IMR-90 (cell line): ENCODE data around the gene PLAAT1. TPM values are rescaled to one million over a fixed set of nuclear protein-coding genes. Genes with fewer than 3 reads are reported as not detected.

Source experiments
- ATAC-seq: fragments of 200-7000 bp; cut with Tn5 transposase; 2 replicates; pipeline ENCODE4 v1.9.1; 2020; ENCODE audit warnings: low read depth, mild to moderate bottlenecking, moderate library complexity
- BruUV-seq: library from RNA; stranded (reverse); fragments of 400-500 nt; replicated peaks from 2 replicates; lab custom pipeline; 2021; lab: Mats Ljungman, UMichigan
- CTCF ChIA-PET: fragments of 300-600 bp; formaldehyde crosslinking; extraction: SDS; loops from one replicate; lab custom pipeline; 2021; ENCODE audit warnings: antibody characterized with exemption; lab: Yijun Ruan, JAX
- POLR2A ChIA-PET: fragments of 300-600 bp; sonication (Branson Sonifier 250); formaldehyde crosslinking; loops from one replicate; lab custom pipeline; 2022; ENCODE audit warnings: antibody characterized with exemption; ENCODE audit not compliant: unreplicated experiment; lab: Charles Lee
- DNase-seq: peaks from one replicate; pipeline ENCODE4 v3.0.0; 2013
- H2AFZ ChIP-seq: replicated peaks from 2 replicates; pipeline ENCODE3; 2013; ENCODE audit warnings: low read length, mild to moderate bottlenecking; ENCODE audit not compliant: poor library complexity
- H2AK5ac ChIP-seq: 2 replicates; pipeline ENCODE4 v1.6.1; 2013; ENCODE audit warnings: low read depth, low read length, inconsistent platforms
- H2AK9ac ChIP-seq: replicated peaks from 2 replicates; pipeline ENCODE3; 2013; ENCODE audit warnings: mild to moderate bottlenecking, low read depth, low read length, moderate library complexity; ENCODE audit not compliant: poor library complexity
- H2BK120ac ChIP-seq: 2 replicates; pipeline ENCODE4 v1.6.1; 2013; ENCODE audit warnings: low read depth, low read length, inconsistent platforms
- H2BK15ac ChIP-seq: 3 replicates; pipeline ENCODE4 v1.6.1; 2013; ENCODE audit warnings: low read depth, low read length, inconsistent platforms
- H2BK20ac ChIP-seq: 2 replicates; pipeline ENCODE4 v1.6.1; 2013; ENCODE audit warnings: low read depth, mild to moderate bottlenecking, inconsistent platforms, low read length, moderate library complexity
- H2BK5ac ChIP-seq: 2 replicates; pipeline ENCODE4 v1.6.1; 2013; ENCODE audit warnings: mild to moderate bottlenecking, low read depth, low read length, inconsistent platforms; ENCODE audit not compliant: poor library complexity, severe bottlenecking
- H3K14ac ChIP-seq: replicated peaks from 2 replicates; pipeline ENCODE4 v1.6.1; 2013; ENCODE audit warnings: low read depth, low read length, inconsistent platforms
- H3K18ac ChIP-seq: 2 replicates; pipeline ENCODE4 v1.6.1; 2013; ENCODE audit warnings: low read depth, low read length, control low read depth
- H3K23ac ChIP-seq: 2 replicates; pipeline ENCODE4 v1.6.1; 2013; ENCODE audit warnings: low read depth, low read length, inconsistent platforms
- H3K27ac ChIP-seq: 2 replicates; pipeline ENCODE4 v1.5.1; 2013; ENCODE audit warnings: mild to moderate bottlenecking, control low read depth, low read length; ENCODE audit not compliant: insufficient read depth
- H3K27me3 ChIP-seq: 2 replicates; pipeline ENCODE4 v1.6.1; 2013; ENCODE audit warnings: low read length; ENCODE audit not compliant: control insufficient read depth, insufficient read depth
- H3K36me3 ChIP-seq: 2 replicates; pipeline ENCODE4 v1.6.1; 2013; ENCODE audit warnings: low read length, mixed read lengths; ENCODE audit not compliant: control insufficient read depth, insufficient read depth
- H3K4ac ChIP-seq: 2 replicates; pipeline ENCODE4 v1.6.1; 2013; ENCODE audit warnings: low read depth, low read length, inconsistent platforms
- H3K4me1 ChIP-seq: 2 replicates; pipeline ENCODE4 v1.6.1; 2013; ENCODE audit warnings: low read length, mixed read lengths; ENCODE audit not compliant: control insufficient read depth, insufficient read depth
- H3K4me2 ChIP-seq: 2 replicates; pipeline ENCODE4 v1.6.1; 2013; ENCODE audit warnings: low read depth, mild to moderate bottlenecking, control low read depth, low read length, moderate library complexity
- H3K4me3 ChIP-seq: 2 replicates; pipeline ENCODE4 v1.5.1; 2013; ENCODE audit warnings: low read depth, mild to moderate bottlenecking, control low read depth, low read length, moderate library complexity; ENCODE audit not compliant: insufficient read depth
- H3K56ac ChIP-seq: 2 replicates; pipeline ENCODE4 v1.6.1; 2013; ENCODE audit warnings: low read length, inconsistent platforms; ENCODE audit not compliant: insufficient read depth; ENCODE audit errors: extremely low read depth
- H3K79me1 ChIP-seq, 2 experiments: 2 replicates each; pipeline ENCODE4 v1.6.1; 2013; ENCODE audit warnings: low read length in 2 of 2, inconsistent platforms in 1 of 2, low read depth in 1 of 2
- H3K9ac ChIP-seq: 2 replicates; pipeline ENCODE4 v1.6.1; 2013; ENCODE audit warnings: low read depth, low read length, control low read depth
- H3K9me1 ChIP-seq: 2 replicates; pipeline ENCODE4 v1.6.1; 2013; ENCODE audit warnings: low read length, inconsistent platforms; ENCODE audit not compliant: insufficient read depth
- H3K9me3 ChIP-seq: 2 replicates; pipeline ENCODE4 v1.6.1; 2013; ENCODE audit warnings: low read length; ENCODE audit not compliant: control insufficient read depth, insufficient read depth
- H4K20me1 ChIP-seq: 2 replicates; pipeline ENCODE4 v1.6.1; 2013; ENCODE audit warnings: low read length, inconsistent platforms; ENCODE audit not compliant: insufficient read depth
- H4K5ac ChIP-seq: 2 replicates; pipeline ENCODE4 v1.6.1; 2013; ENCODE audit warnings: mild to moderate bottlenecking, low read depth, low read length, control low read depth
- H4K8ac ChIP-seq, 2 experiments: 2 replicates each; pipeline ENCODE4 v1.6.1; 2013; ENCODE audit warnings: low read depth in 2 of 2, low read length in 2 of 2, control low read depth in 1 of 2, inconsistent platforms in 1 of 2
- H4K91ac ChIP-seq: 2 replicates; pipeline ENCODE4 v1.6.1; 2013; ENCODE audit warnings: low read depth, low read length, inconsistent platforms; ENCODE audit not compliant: insufficient read depth
- BHLHE40 ChIP-seq: fragments of 150-350 bp; IDR thresholded peaks from 2 replicates; pipeline ENCODE4 v1.6.1; 2016; ENCODE audit warnings: mild to moderate bottlenecking, low read depth, low read length
- CEBPB ChIP-seq: IDR thresholded peaks from 2 replicates; pipeline ENCODE4 v1.6.1; 2012; ENCODE audit warnings: low read depth, low read length, improper control_type of control experiment
- CHD1 ChIP-seq: IDR thresholded peaks from 2 replicates; pipeline ENCODE4 v1.6.1; 2012; ENCODE audit warnings: low read depth, low read length, improper control_type of control experiment
- CTCF ChIP-seq: conservative IDR thresholded peaks from 2 replicates; pipeline ENCODE4 v1.5.1; 2012; ENCODE audit warnings: mild to moderate bottlenecking, low read depth, low read length, improper control_type of control experiment
- ELK1 ChIP-seq: fragments of 150-350 bp; IDR thresholded peaks from 2 replicates; pipeline ENCODE4 v1.6.1; 2016; ENCODE audit warnings: low read depth, mild to moderate bottlenecking, low read length, moderate library complexity, borderline replicate concordance
- FOS ChIP-seq: fragments of 150-350 bp; IDR thresholded peaks from 2 replicates; pipeline ENCODE4 v1.6.1; 2016; ENCODE audit warnings: low read depth, low read length
- MAFK ChIP-seq: IDR thresholded peaks from 2 replicates; pipeline ENCODE4 v1.6.1; 2012; ENCODE audit warnings: low read depth, low read length, improper control_type of control experiment
- MAZ ChIP-seq: IDR thresholded peaks from 2 replicates; pipeline ENCODE4 v1.6.1; 2012; ENCODE audit warnings: low read depth, mild to moderate bottlenecking, low read length, improper control_type of control experiment, moderate library complexity, borderline replicate concordance
- MXI1 ChIP-seq: IDR thresholded peaks from 2 replicates; pipeline ENCODE4 v1.6.1; 2012; ENCODE audit warnings: low read depth, mild to moderate bottlenecking, low read length, moderate library complexity, borderline replicate concordance
- NFE2L2 ChIP-seq: fragments of 150-350 bp; IDR thresholded peaks from 2 replicates; pipeline ENCODE4 v1.6.1; 2016; ENCODE audit warnings: low read depth, mild to moderate bottlenecking, low read length
- POLR2A ChIP-seq: IDR thresholded peaks from 2 replicates; pipeline ENCODE4 v1.6.1; 2012; ENCODE audit warnings: mild to moderate bottlenecking, low read depth, low read length
- RAD21 ChIP-seq: IDR thresholded peaks from 2 replicates; pipeline ENCODE4 v1.6.1; 2012; ENCODE audit warnings: low read length, improper control_type of control experiment
- RCOR1 ChIP-seq: IDR thresholded peaks from 2 replicates; pipeline ENCODE4 v1.6.1; 2012; ENCODE audit warnings: mild to moderate bottlenecking, low read length, improper control_type of control experiment; ENCODE audit not compliant: insufficient replicate concordance
- RFX5 ChIP-seq: IDR thresholded peaks from 2 replicates; pipeline ENCODE4 v1.8.0; 2012; ENCODE audit warnings: low read depth, mild to moderate bottlenecking, low read length, moderate library complexity
- SMC3 ChIP-seq: fragments of 150-350 bp; IDR thresholded peaks from 2 replicates; pipeline ENCODE4 v1.6.1; 2016; ENCODE audit warnings: low read depth, mild to moderate bottlenecking, antibody characterized with exemption, low read length, moderate library complexity
- USF2 ChIP-seq: fragments of 150-350 bp; IDR thresholded peaks from 2 replicates; pipeline ENCODE4 v1.6.1; 2017; ENCODE audit warnings: mild to moderate bottlenecking, antibody characterized with exemption, low read length, low read depth
- WGBS, 2 experiments: methylation state at CpG; one replicate each; pipeline versions ENCODE4 v1.1.5 to v1.1.7; 2013; ENCODE audit warnings: missing lambda C conversion rate in 2 of 2; ENCODE audit not compliant: insufficient read length in 1 of 2; ENCODE audit errors: extremely low coverage in 2 of 2; 5-methylcytosine and 5-hydroxymethylcytosine counted together
- dilution Hi-C: fragments of 300-500 bp; cut with HindIII; formaldehyde crosslinking; loops from one replicate; pipeline ENCODE4 v1.14.3; 2018; ENCODE audit warnings: low sequenced_read_pairs; ENCODE audit not compliant: unreplicated experiment
- in situ Hi-C: fragments of 300-500 bp; cut with MboI; formaldehyde crosslinking; loops from 3 replicates; pipeline ENCODE4 v1.14.3; 2019; ENCODE audit warnings: low sequenced_read_pairs, inconsistent platforms, mixed read lengths
- intact Hi-C: fragments of 100-400 bp; cut with micrococcal nuclease; formaldehyde crosslinking; loops from 2 replicates; pipeline ENCODE4 v1.10.0; 2022
- polyA plus RNA-seq, 3 experiments: library from polyadenylated mRNA; depleted of rRNA; stranded (reverse); fragments of >200 nt; gene quantifications; 2 replicates each; pipeline ENCODE4 v1.2.3, GENCODE V29; 2012; ENCODE audit warnings: low replicate concordance in 1 of 3
- total RNA-seq: library from RNA; depleted of rRNA; stranded (reverse); fragments of >200 nt; gene quantifications from 2 replicates; pipeline ENCODE4 v1.2.3, GENCODE V29; 2012

The PLAAT1 gene
- total and polyA plus RNA-seq, 2 of the 4 experiments (the other 2 are of a cell fraction) = 0.54 to 0.68 TPM

GRCh38 chr3:193262707-193263106 is 21.7 kb downstream of the PLAAT1 start:
- Histone ChIP-seq H3K27ac (no peak overlapping the region), H3K27me3 (no peaks in the 10 kb centered on the region), H3K4me3 (no peak overlapping the region), H3K79me1 (no peaks in the 10 kb centered on the region), H3K9me1 (no peaks in the 10 kb centered on the region), H3K14ac (no peak overlapping the region), H2BK20ac (no peak overlapping the region), H3K18ac (no peak overlapping the region), H4K20me1 (no peaks in the 10 kb centered on the region), H2AK5ac (no peak overlapping the region), H3K9ac (no peak overlapping the region), H2AFZ (no peak overlapping the region), H2BK120ac (no peak overlapping the region), H3K56ac (no peak overlapping the region), H3K4me1 (no peaks in the 10 kb centered on the region), H3K9me3 (0 out of 2 replicates have a peak, but pooled peaks cover 2% of the 10 kb centered on the region), H4K8ac (no peak overlapping the region), H3K4me2 (no peak overlapping the region), H2BK5ac (no peak overlapping the region), H4K5ac (no peak overlapping the region), H4K91ac (no peak overlapping the region), H3K36me3 (no peaks in the 10 kb centered on the region), H3K4ac (no peak overlapping the region), H2AK9ac (no peak overlapping the region), H2BK15ac (no peak overlapping the region), H3K23ac (no peak overlapping the region)
- no TSS peak for BruUV-seq
- dilution Hi-C loops (no loop called here), intact Hi-C loops (no loop called here), in situ Hi-C loops (no loop called here)
- TF ChIP-seq RAD21 = no peak
- TF ChIP-seq BHLHE40 = no peak
- no peak for TF ChIP-seq RCOR1
- no peak for TF ChIP-seq MXI1
- no peak for TF ChIP-seq RFX5
- TF ChIP-seq POLR2A = no peak
- no peak for TF ChIP-seq USF2
- TF ChIP-seq NFE2L2 = no peak
- TF ChIP-seq CHD1 = no peak
- no peak for TF ChIP-seq FOS
- no peak for TF ChIP-seq ELK1
- TF ChIP-seq MAZ = no peak
- no peak for TF ChIP-seq SMC3
- no peak for TF ChIP-seq MAFK
- TF ChIP-seq CTCF = no peak
- no peak for TF ChIP-seq CEBPB
- ChIA-PET POLR2A (no interaction called here), CTCF (no interaction called here)
- ATAC-seq = no peak
- no peak for DNase-seq
- WGBS, 2 experiments = no CpG with 5 or more reads among the region's 5 CpGs
